PC-9 (cell line): Measurements from ENCODE around the gene NBEA. TPM values are rescaled to one million over a fixed set of nuclear protein-coding genes. Genes with fewer than 3 reads are reported as not detected.

ENCODE experiments used
- BruUV-seq: library from RNA; stranded (reverse); fragments of 400-500 nt; replicated peaks from 2 replicates; lab custom pipeline; 2021; lab: Mats Ljungman, UMichigan
- CTCF ChIA-PET: fragments of 300-600 bp; sonication (Branson Sonifier 250); formaldehyde crosslinking; loops from one replicate; lab custom pipeline; 2022; ENCODE audit warnings: antibody characterized with exemption; lab: Charles Lee
- POLR2A ChIA-PET: fragments of 300-600 bp; sonication (Branson Sonifier 250); formaldehyde crosslinking; loops from one replicate; lab custom pipeline; 2022; ENCODE audit warnings: antibody characterized with exemption; ENCODE audit not compliant: unreplicated experiment; lab: Charles Lee
- DNase-seq, 2 experiments: peaks; one replicate each; pipeline versions ENCODE4 v3.0.0 to v3.0.0-alpha.2; 2015 to 2022; ENCODE audit warnings: mixed read lengths in 1 of 2
- H2AFZ ChIP-seq: fragments of 200-600 bp; sonication (generic); 2 replicates; pipeline ENCODE4 v1.8.1; 2017; ENCODE audit warnings: antibody characterized with exemption
- H3F3A ChIP-seq: fragments of 200-600 bp; sonication (generic); 2 replicates; pipeline ENCODE4 v1.8.1; 2017; ENCODE audit warnings: antibody characterized with exemption, mild to moderate bottlenecking, low read depth; ENCODE audit not compliant: insufficient read depth
- H3K27ac ChIP-seq: fragments of 200-600 bp; sonication (generic); 2 replicates; pipeline ENCODE4 v1.6.1; 2016; ENCODE audit warnings: mixed run types
- H3K27me3 ChIP-seq: fragments of 200-600 bp; sonication (generic); 2 replicates; pipeline ENCODE4 v1.6.1; 2016; ENCODE audit warnings: low read depth, mixed run types; ENCODE audit not compliant: insufficient read depth
- H3K36me3 ChIP-seq: fragments of 200-600 bp; sonication (generic); 2 replicates; pipeline ENCODE4 v1.6.1; 2016; ENCODE audit warnings: low read depth, mixed run types
- H3K4me1 ChIP-seq: fragments of 200-600 bp; sonication (generic); replicated peaks from 2 replicates; pipeline ENCODE4 v1.6.1; 2016; ENCODE audit warnings: mixed run types; ENCODE audit not compliant: insufficient read depth
- H3K4me2 ChIP-seq: fragments of 200-600 bp; sonication (generic); 2 replicates; pipeline ENCODE4 v1.6.1; 2017; ENCODE audit warnings: mixed run types
- H3K4me3 ChIP-seq: fragments of 200-600 bp; sonication (generic); 2 replicates; pipeline ENCODE4 v1.6.1; 2016; ENCODE audit warnings: mixed run types
- H3K79me2 ChIP-seq: fragments of 200-600 bp; sonication (generic); 2 replicates; pipeline ENCODE4 v1.6.1; 2017; ENCODE audit warnings: low read depth, mixed run types
- H3K9me2 ChIP-seq: fragments of 200-600 bp; sonication (generic); 2 replicates; pipeline ENCODE4 v1.8.1; 2017; ENCODE audit warnings: mild to moderate bottlenecking; ENCODE audit not compliant: insufficient read depth
- H3K9me3 ChIP-seq: fragments of 200-600 bp; sonication (generic); 2 replicates; pipeline ENCODE4 v1.8.1; 2016; ENCODE audit warnings: low read depth; ENCODE audit not compliant: insufficient read depth
- H4K20me1 ChIP-seq: fragments of 200-600 bp; sonication (generic); 2 replicates; pipeline ENCODE4 v1.8.1; 2017; ENCODE audit not compliant: insufficient read depth
- CTCF ChIP-seq: fragments of 200-600 bp; sonication (generic); conservative IDR thresholded peaks from 2 replicates; pipeline ENCODE4 v1.6.1; 2017; ENCODE audit warnings: mixed run types, antibody characterized with exemption, mild to moderate bottlenecking, moderate library complexity
- EZH2 ChIP-seq: fragments of 200-600 bp; sonication (generic); IDR thresholded peaks from 2 replicates; pipeline ENCODE4 v1.8.0; 2017; ENCODE audit warnings: antibody characterized with exemption, low read depth
- intact Hi-C: fragments of 100-400 bp; cut with micrococcal nuclease; formaldehyde crosslinking; loops from one replicate; pipeline ENCODE4 v1.10.0; 2022; ENCODE audit not compliant: unreplicated experiment
- total RNA-seq: library from RNA; stranded (reverse); gene quantifications from 2 replicates; pipeline ENCODE4 v1.2.3, GENCODE V29; 2021

The NBEA gene
- total RNA-seq, 1 experiment from 2014 or later, result 4.0 TPM

GRCh38 chr13:35600137-35600536, 658.1 kb downstream of the NBEA start:
- TF ChIP-seq CTCF (no peak), EZH2 (no peak)
- Histone ChIP-seq H3K4me2 (no peak overlapping the region), H3K4me3 (no peak overlapping the region), H4K20me1 (no peaks in the 10 kb centered on the region), H3K4me1 (no peaks in the 10 kb centered on the region), H2AFZ (no peak overlapping the region), H3K27me3 (no peaks in the 10 kb centered on the region), H3K9me3 (no peaks in the 10 kb centered on the region), H3F3A (no peaks in the 10 kb centered on the region), H3K36me3 (no peaks in the 10 kb centered on the region), H3K9me2 (no peaks in the 10 kb centered on the region), H3K79me2 (no peaks in the 10 kb centered on the region), H3K27ac (no peak overlapping the region)
- ChIA-PET CTCF (no interaction called here), POLR2A (no interaction called here)
- DNase-seq, result no peak
- no TSS peak for BruUV-seq
- intact Hi-C loops, result no loop called here

GRCh38 chr13:35603593-35604285, 661.7 kb downstream of the NBEA start:
- POLR2A ChIA-PET, result no interaction called here
- H3F3A ChIP-seq, result no peaks in the 10 kb centered on the region
- no peak overlapping the region for H3K4me3 ChIP-seq
- intact Hi-C loops, result no loop called here
- no peaks in the 10 kb centered on the region for H3K79me2 ChIP-seq
- no peak overlapping the region for H3K4me2 ChIP-seq
- DNase-seq, result no peak
- CTCF ChIA-PET, result no interaction called here
- TF ChIP-seq EZH2, result no peak
- TF ChIP-seq CTCF, result no peak
- H3K27ac ChIP-seq, result no peak overlapping the region
- no peaks in the 10 kb centered on the region for H3K9me3 ChIP-seq
- no TSS peak for BruUV-seq
- H4K20me1 ChIP-seq, result no peaks in the 10 kb centered on the region
- H3K27me3 ChIP-seq, result no peaks in the 10 kb centered on the region
- no peak overlapping the region for H2AFZ ChIP-seq
- no peaks in the 10 kb centered on the region for H3K36me3 ChIP-seq
- H3K9me2 ChIP-seq, result no peaks in the 10 kb centered on the region
- no peaks in the 10 kb centered on the region for H3K4me1 ChIP-seq

- POLR2A ChIA-PET, result no interaction called here
- Histone ChIP-seq H3K79me2 (no peaks in the 10 kb centered on the region), H3K27ac (no peak overlapping the region), H4K20me1 (no peaks in the 10 kb centered on the region), H3K4me1 (no peaks in the 10 kb centered on the region), H2AFZ (no peak overlapping the region), H3K9me2 (no peaks in the 10 kb centered on the region), H3F3A (no peaks in the 10 kb centered on the region), H3K27me3 (no peaks in the 10 kb centered on the region), H3K9me3 (no peaks in the 10 kb centered on the region), H3K4me3 (no peak overlapping the region), H3K36me3 (no peaks in the 10 kb centered on the region), H3K4me2 (no peak overlapping the region)
- BruUV-seq, result no TSS peak
- DNase-seq, result no peak
- intact Hi-C loops, result no loop called here
- TF ChIP-seq EZH2 (no peak), CTCF (no peak)
- CTCF ChIA-PET, result no interaction called here
These were observed 672.6 kb downstream of the NBEA start for GRCh38 chr13:35614666-35615065.
